ENCODE measurements around the gene GOLGA8A. TPM values are rescaled to one million over a fixed set of nuclear protein-coding genes. Genes with fewer than 3 reads are reported as not detected.

Gene GOLGA8A
- total and polyA plus RNA-seq, 2 donors (not counting 3 experiments of a cell fraction or from before 2014, with no cell fraction given) = 17.8 to 61.1 TPM

DNA sequence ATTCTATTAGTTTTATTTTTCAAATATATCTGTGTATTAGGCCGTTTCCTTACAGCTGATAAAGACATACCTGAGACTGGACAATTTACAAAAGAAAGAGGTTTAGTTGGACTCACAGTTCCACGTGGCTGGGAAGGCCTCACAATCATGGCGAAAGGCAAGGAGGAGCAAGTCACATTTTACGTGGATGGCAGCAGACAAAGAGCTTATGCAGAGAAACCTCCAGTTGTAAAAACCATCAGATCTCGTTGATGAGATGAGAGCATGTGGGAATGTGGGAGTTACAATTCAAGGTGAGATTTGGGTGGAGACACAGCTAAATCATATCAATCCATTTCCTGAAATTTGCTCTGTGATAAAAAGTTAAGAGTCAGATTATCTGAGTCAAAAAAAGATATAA is 2.3 kb upstream of the GOLGA8A start:
- Histone ChIP-seq H3K4me2 (ENCODE audit: insufficient read depth, low read length) (no peak overlapping the region), H4K20me1 (replicated peaks; ENCODE audit: control insufficient read depth, extremely low read depth, insufficient read depth, low read length) (no peaks in the 10 kb centered on the region), H3K9me1 (replicated peaks; ENCODE audit: control insufficient read depth, extremely low read depth, insufficient read depth, low read length) (no peaks in the 10 kb centered on the region), H3K27ac (ENCODE audit: insufficient read depth, low read depth, low read length) (no peak overlapping the region), H3K27me3 (ENCODE audit: control insufficient read depth in 2 of 2, insufficient read depth in 2 of 2, low read length in 2 of 2) (peaks cover 11 to 27% of the 10 kb centered on the region in 2 experiments), H2AFZ (ENCODE audit: low read depth, low read length) (no peak overlapping the region), H3K9me3 (replicated peaks; ENCODE audit: control insufficient read depth, insufficient read depth, low read length) (no peaks in the 10 kb centered on the region), H3K79me2 (ENCODE audit: control insufficient read depth, insufficient read depth, low read length) (peaks cover 12% of the 10 kb centered on the region), H3K4me3 (replicated peaks in 1 of 3; ENCODE audit: insufficient read depth in 1 of 3, low read depth in 1 of 3, low read length in 3 of 3) (no peak overlapping the region), H3K4me1 (ENCODE audit: control insufficient read depth, extremely low read depth, insufficient read depth, low read length) (peaks cover 7% of the 10 kb centered on the region), H3K9ac (replicated peaks; ENCODE audit: extremely low read depth, insufficient read depth, low read length) (no peak overlapping the region), H3K36me3 (ENCODE audit: control insufficient read depth in 2 of 2, extremely low read depth in 1 of 2, insufficient read depth in 2 of 2, low read length in 2 of 2) (no peaks in the 10 kb centered on the region)
- BruUV-seq (replicated peaks) = no TSS peak
- DNase-seq (ENCODE audit: low read depth, low spot score) = no peak
- FAIRE-seq = no peak
- TF ChIP-seq JUN (IDR thresholded peaks at IDR 0.05; ENCODE audit: borderline replicate concordance, insufficient read depth, insufficient read length, low read depth) = no peak
- no peak for TF ChIP-seq FOS (IDR thresholded peaks at IDR 0.05; ENCODE audit: borderline replicate concordance, insufficient read depth, low read length)
- TF ChIP-seq, protein P1, sequence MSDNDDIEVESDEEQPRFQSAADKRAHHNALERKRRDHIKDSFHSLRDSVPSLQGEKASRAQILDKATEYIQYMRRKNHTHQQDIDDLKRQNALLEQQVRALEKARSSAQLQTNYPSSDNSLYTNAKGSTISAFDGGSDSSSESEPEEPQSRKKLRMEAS (IDR thresholded peaks at IDR 0.05; ENCODE audit: insufficient read depth, insufficient read length) = no peak
- TF ChIP-seq POLR2AphosphoS5 (IDR thresholded peaks at IDR 0.05; ENCODE audit: insufficient read depth, low read depth, low read length) = no peak
- TF ChIP-seq MYC (IDR thresholded peaks at IDR 0.05; ENCODE audit: low read depth, low read length) = no peak
- TF ChIP-seq, protein P2, sequence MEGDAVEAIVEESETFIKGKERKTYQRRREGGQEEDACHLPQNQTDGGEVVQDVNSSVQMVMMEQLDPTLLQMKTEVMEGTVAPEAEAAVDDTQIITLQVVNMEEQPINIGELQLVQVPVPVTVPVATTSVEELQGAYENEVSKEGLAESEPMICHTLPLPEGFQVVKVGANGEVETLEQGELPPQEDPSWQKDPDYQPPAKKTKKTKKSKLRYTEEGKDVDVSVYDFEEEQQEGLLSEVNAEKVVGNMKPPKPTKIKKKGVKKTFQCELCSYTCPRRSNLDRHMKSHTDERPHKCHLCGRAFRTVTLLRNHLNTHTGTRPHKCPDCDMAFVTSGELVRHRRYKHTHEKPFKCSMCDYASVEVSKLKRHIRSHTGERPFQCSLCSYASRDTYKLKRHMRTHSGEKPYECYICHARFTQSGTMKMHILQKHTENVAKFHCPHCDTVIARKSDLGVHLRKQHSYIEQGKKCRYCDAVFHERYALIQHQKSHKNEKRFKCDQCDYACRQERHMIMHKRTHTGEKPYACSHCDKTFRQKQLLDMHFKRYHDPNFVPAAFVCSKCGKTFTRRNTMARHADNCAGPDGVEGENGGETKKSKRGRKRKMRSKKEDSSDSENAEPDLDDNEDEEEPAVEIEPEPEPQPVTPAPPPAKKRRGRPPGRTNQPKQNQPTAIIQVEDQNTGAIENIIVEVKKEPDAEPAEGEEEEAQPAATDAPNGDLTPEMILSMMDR (IDR thresholded peaks at IDR 0.05; ENCODE audit: extremely low read depth in 1 of 2, insufficient read depth in 1 of 2, low read depth in 1 of 2, low read length in 2 of 2) = no peak
- no peak for TF ChIP-seq EZH2 (IDR thresholded peaks at IDR 0.05; ENCODE audit: borderline replicate concordance, low read depth, low read length, severe bottlenecking)
- no peak for TF ChIP-seq GATA2 (IDR thresholded peaks at IDR 0.05; ENCODE audit: insufficient read depth, insufficient read length, low read depth, low read length)
- no peak for TF ChIP-seq POLR2A (IDR thresholded peaks at IDR 0.05; ENCODE audit: low read depth, low read length)
- dilution Hi-C loops (cut with MboI; ENCODE audit: extremely low pct_ligation_motif_present, low sequenced_read_pairs) = no loop called here
- CTCF ChIA-PET = no interaction called here
- POLR2A ChIA-PET = no interaction called here
- intact Hi-C loops (cut with micrococcal nuclease) = loop anchor here (10.0 kb wide), 3 partner anchors 95 to 335 kb away; partner anchors contain the start of genes EMC4, EMC7, NOP10 and NUTM1
